CD8-positive, alpha-beta memory T cell (primary cell): Measurements from ENCODE around the gene GPR55. TPM values are rescaled to one million over a fixed set of nuclear protein-coding genes. Genes with fewer than 3 reads are reported as not detected.

ENCODE experiments used
- CTCF ChIA-PET: fragments of 350-600 bp; sonication (Branson Sonifier 250); formaldehyde crosslinking; loops from one replicate; lab custom pipeline; 2021; ENCODE audit warnings: antibody characterized with exemption; lab: Charles Lee
- POLR2A ChIA-PET: fragments of 350-600 bp; sonication (Branson Sonifier 250); formaldehyde crosslinking; loops from one replicate; lab custom pipeline; 2021; ENCODE audit warnings: antibody characterized with exemption; lab: Charles Lee
- DNase-seq, 5 donors: peaks; one replicate each; pipeline versions ENCODE4 v3.0.0 to v3.0.0-alpha.2; 2020 to 2022; ENCODE audit warnings: mixed read lengths in 1 of 5
- H3K27ac ChIP-seq: one replicate; pipeline ENCODE4 v1.7.0; 2013; ENCODE audit warnings: low read depth, mild to moderate bottlenecking, low read length, moderate library complexity
- H3K27me3 ChIP-seq: 2 replicates; pipeline ENCODE4 v1.7.0; 2013; ENCODE audit warnings: low read length, mild to moderate bottlenecking; ENCODE audit not compliant: insufficient read depth, poor library complexity, severe bottlenecking
- H3K36me3 ChIP-seq: 2 replicates; pipeline ENCODE4 v1.7.0; 2013; ENCODE audit warnings: mild to moderate bottlenecking, low read length, moderate library complexity; ENCODE audit not compliant: insufficient read depth
- H3K4me1 ChIP-seq: 2 replicates; pipeline ENCODE4 v1.7.0; 2013; ENCODE audit warnings: mild to moderate bottlenecking, low read length, moderate library complexity; ENCODE audit not compliant: insufficient read depth
- H3K4me3 ChIP-seq: 2 replicates; pipeline ENCODE4 v1.7.0; 2013; ENCODE audit warnings: mild to moderate bottlenecking, low read length
- H3K9me3 ChIP-seq: 2 replicates; pipeline ENCODE4 v1.7.0; 2013; ENCODE audit warnings: mild to moderate bottlenecking, low read length
- H3K27ac Mint-ChIP-seq, 8 donors: one replicate each; pipeline ENCODE4 v1.8.0; 2020 to 2021; ENCODE audit warnings: mixed read lengths in 8 of 8, mild to moderate bottlenecking in 6 of 8, inconsistent platforms in 3 of 8, moderate library complexity in 3 of 8
- H3K27me3 Mint-ChIP-seq, 2 donors: one replicate each; pipeline ENCODE4 v1.8.0; 2020 to 2021; ENCODE audit warnings: mixed read lengths in 2 of 2, mild to moderate bottlenecking in 1 of 2, moderate library complexity in 1 of 2
- H3K36me3 Mint-ChIP-seq, 3 donors: one replicate each; pipeline ENCODE4 v1.8.0; 2020 to 2021; ENCODE audit warnings: mixed read lengths in 3 of 3, inconsistent platforms in 1 of 3, mild to moderate bottlenecking in 1 of 3
- H3K4me1 Mint-ChIP-seq, 3 donors: one replicate each; pipeline ENCODE4 v1.8.0; 2020 to 2021; ENCODE audit warnings: mixed read lengths in 3 of 3, inconsistent platforms in 1 of 3, mild to moderate bottlenecking in 1 of 3
- H3K4me3 Mint-ChIP-seq, 7 donors: one replicate each; pipeline ENCODE4 v1.8.0; 2020 to 2021; ENCODE audit warnings: mixed read lengths in 7 of 7, mild to moderate bottlenecking in 6 of 7, moderate library complexity in 4 of 7, inconsistent platforms in 2 of 7
- H3K9me3 Mint-ChIP-seq, 5 donors: one replicate each; pipeline ENCODE4 v1.8.0; 2020 to 2022; ENCODE audit warnings: mixed read lengths in 5 of 5, mild to moderate bottlenecking in 3 of 5, moderate library complexity in 2 of 5, inconsistent platforms in 1 of 5
- polyA plus RNA-seq: library from polyadenylated mRNA; unstranded; fragments of 300-500 nt; fragmentation: Illumina TruSeq; gene quantifications from one replicate; pipeline ENCODE4 v1.2.3, GENCODE V29; 2021
- total RNA-seq, 2 experiments: library from RNA; stranded (reverse); gene quantifications; one replicate each; pipeline ENCODE4 v1.2.3, GENCODE V29; 2021

GPR55 gene
- total and polyA plus RNA-seq, 3 experiments from 2014 or later: 3.5 to 11.6 (median 11.1) TPM

DNA sequence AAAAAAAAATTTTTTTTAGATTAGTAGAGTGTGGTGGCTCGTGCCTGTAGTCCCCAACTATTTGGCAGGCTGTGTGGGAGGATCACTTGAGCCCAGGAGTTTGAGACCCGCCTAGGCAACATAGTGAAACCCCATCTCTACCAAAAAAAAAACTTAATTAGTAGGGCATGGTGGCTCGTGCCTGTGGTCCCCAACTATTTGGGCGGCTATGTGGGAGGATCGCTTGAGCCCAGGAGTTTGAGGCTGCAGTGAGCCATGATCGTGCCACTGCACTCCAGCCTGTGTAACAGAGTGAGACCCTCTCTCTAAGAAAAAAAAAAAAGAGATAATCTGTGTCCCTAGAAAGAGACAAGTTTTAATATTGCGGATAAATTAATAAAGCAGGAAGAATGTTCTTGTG, 8.8 kb downstream of the GPR55 start:
- Histone ChIP-seq H3K9me3 (no peaks in the 10 kb centered on the region), H3K4me1 (no peaks in the 10 kb centered on the region), H3K36me3 (no peaks in the 10 kb centered on the region), H3K27me3 (no peaks in the 10 kb centered on the region), H3K4me3 (no peak overlapping the region), H3K27ac (no peak overlapping the region)
- DNase-seq: no peak
- H3K27ac Mint-ChIP-seq: peak overlapping the region in 1 of 8 donors; percentile 26
- H3K36me3 Mint-ChIP-seq: peaks cover 3 to 9% (median 5%) of the 10 kb centered on the region in 3 donors
- peaks cover 20 to 74% (median 57%) of the 10 kb centered on the region in 3 donors for H3K4me1 Mint-ChIP-seq
- H3K9me3 Mint-ChIP-seq: no peaks in the 10 kb centered on the region
- ChIA-PET CTCF (no interaction called here), POLR2A (no interaction called here)
- H3K27me3 Mint-ChIP-seq: peaks cover 11 to 30% of the 10 kb centered on the region in 2 donors
- peak overlapping the region in 4 of 7 donors; percentile 27 to 44 (median 31) for H3K4me3 Mint-ChIP-seq

GRCh38 chr2:230915319-230915718, 9.7 kb downstream of the GPR55 start:
- peak overlapping the region in 1 of 7 donors; percentile 27 for H3K4me3 Mint-ChIP-seq
- no peak overlapping the region for H3K4me3 ChIP-seq
- ChIA-PET POLR2A (no interaction called here), CTCF (no interaction called here)
- H3K4me1 ChIP-seq: no peaks in the 10 kb centered on the region
- no peaks in the 10 kb centered on the region for H3K9me3 Mint-ChIP-seq
- peaks cover 11 to 30% of the 10 kb centered on the region in 2 donors for H3K27me3 Mint-ChIP-seq
- H3K9me3 ChIP-seq: no peaks in the 10 kb centered on the region
- H3K27ac Mint-ChIP-seq: peak overlapping the region in 1 of 8 donors; percentile 1
- peaks cover 12 to 76% (median 56%) of the 10 kb centered on the region in 3 donors for H3K4me1 Mint-ChIP-seq
- DNase-seq: no peak
- peaks cover 3 to 14% (median 9%) of the 10 kb centered on the region in 3 donors for H3K36me3 Mint-ChIP-seq
- no peak overlapping the region for H3K27ac ChIP-seq
- H3K36me3 ChIP-seq: no peaks in the 10 kb centered on the region
- H3K27me3 ChIP-seq: no peaks in the 10 kb centered on the region

DNA sequence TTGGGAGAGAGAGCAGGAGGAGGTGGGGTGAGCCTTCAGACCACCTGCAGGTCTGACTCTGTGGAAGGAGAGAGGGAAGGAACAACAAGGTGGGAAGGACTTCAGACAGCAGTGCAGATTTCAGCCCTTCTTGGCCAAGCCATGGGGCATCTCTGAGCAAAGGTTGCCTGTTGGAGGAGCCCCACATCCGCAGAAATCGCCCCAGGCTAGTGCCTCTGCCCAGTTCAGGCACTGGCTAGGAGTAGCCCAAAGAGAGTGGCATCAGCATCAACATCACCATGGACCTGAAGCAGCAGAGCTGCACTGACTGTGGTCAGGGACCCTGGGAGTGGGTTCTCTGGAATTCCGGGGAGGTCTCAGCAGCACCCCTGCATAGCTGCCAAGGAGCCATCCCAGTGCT, 10.2 kb downstream of the GPR55 start:
- CTCF ChIA-PET: no interaction called here
- peak overlapping the region in 1 of 7 donors; percentile 46 for H3K4me3 Mint-ChIP-seq
- H3K27ac ChIP-seq: no peak overlapping the region
- peaks cover 11 to 27% of the 10 kb centered on the region in 2 donors for H3K27me3 Mint-ChIP-seq
- H3K27me3 ChIP-seq: no peaks in the 10 kb centered on the region
- H3K36me3 ChIP-seq: no peaks in the 10 kb centered on the region
- H3K4me1 Mint-ChIP-seq: peaks cover 10 to 75% (median 52%) of the 10 kb centered on the region in 3 donors
- peaks cover 3 to 19% (median 9%) of the 10 kb centered on the region in 3 donors for H3K36me3 Mint-ChIP-seq
- no peak overlapping the region for H3K4me3 ChIP-seq
- H3K4me1 ChIP-seq: no peaks in the 10 kb centered on the region
- no peaks in the 10 kb centered on the region for H3K9me3 ChIP-seq
- H3K27ac Mint-ChIP-seq: peak overlapping the region in 2 of 8 donors; percentile 56 to 61
- no peaks in the 10 kb centered on the region for H3K9me3 Mint-ChIP-seq
- POLR2A ChIA-PET: no interaction called here
- no peak for DNase-seq

DNA sequence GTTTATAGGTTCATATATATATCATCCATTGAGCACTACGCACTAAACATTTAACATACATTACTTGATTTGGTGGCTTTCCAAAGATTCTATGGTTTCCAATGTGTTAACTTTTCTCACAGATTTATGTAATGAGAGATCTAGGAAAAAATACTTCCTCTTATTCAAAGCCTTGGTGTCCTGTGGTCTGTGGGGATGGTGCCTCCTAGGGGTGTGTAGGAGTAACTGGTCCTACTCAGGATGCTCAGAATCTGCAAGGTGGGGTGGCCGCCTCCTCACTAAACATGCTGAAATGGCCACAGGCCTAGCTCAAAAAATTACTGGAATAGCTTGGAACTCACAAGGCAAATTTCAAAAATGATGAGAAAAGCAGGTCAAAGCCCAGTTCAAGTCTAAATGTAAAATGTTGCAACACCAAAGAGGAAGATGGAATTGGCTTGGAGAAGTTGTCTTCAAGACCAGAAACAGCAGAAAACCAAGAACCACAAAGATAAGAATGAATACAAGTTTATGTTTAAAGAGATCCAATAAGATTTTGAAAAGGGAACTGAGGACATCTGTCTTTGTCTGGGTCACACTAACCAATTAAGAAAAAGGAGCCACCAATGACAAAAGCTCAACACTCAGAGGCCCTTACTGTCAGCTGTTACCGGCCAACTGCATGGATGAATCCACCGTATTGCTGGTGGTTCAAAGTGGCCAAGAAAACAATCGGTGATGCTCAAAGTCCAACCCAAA, 11.5 kb downstream of the GPR55 start:
- peaks cover 3 to 32% (median 9%) of the 10 kb centered on the region in 3 donors for H3K36me3 Mint-ChIP-seq
- DNase-seq: peak in 2 of 5 donors; percentile 28 to 56
- peak overlapping the region in 2 of 8 donors; percentile 48 to 59 for H3K27ac Mint-ChIP-seq
- no peaks in the 10 kb centered on the region for H3K9me3 ChIP-seq
- H3K4me1 Mint-ChIP-seq: peaks cover 11 to 75% (median 53%) of the 10 kb centered on the region in 3 donors
- no peak overlapping the region for H3K27ac ChIP-seq
- H3K4me3 Mint-ChIP-seq: no peak overlapping the region
- no peaks in the 10 kb centered on the region for H3K36me3 ChIP-seq
- H3K9me3 Mint-ChIP-seq: no peaks in the 10 kb centered on the region
- no peak overlapping the region for H3K4me3 ChIP-seq
- no peaks in the 10 kb centered on the region for H3K27me3 ChIP-seq
- ChIA-PET POLR2A (no interaction called here), CTCF (interaction anchor here (0.7 to 2.4 kb wide), 11 partner anchors 8 to 74 kb away, joined by 3 to 12 read pairs (median 4); partner anchors contain the start of genes GPR55 and ITM2C)
- peaks cover 11 to 20% of the 10 kb centered on the region in 2 donors for H3K27me3 Mint-ChIP-seq
- no peaks in the 10 kb centered on the region for H3K4me1 ChIP-seq

- POLR2A ChIA-PET: no interaction called here
- H3K4me1 ChIP-seq: no peaks in the 10 kb centered on the region
- no peaks in the 10 kb centered on the region for H3K27me3 ChIP-seq
- CTCF ChIA-PET: interaction anchor here (0.8 to 2.4 kb wide), 10 partner anchors 10 to 88 kb away, joined by 3 to 12 read pairs (median 4); partner anchors contain the start of gene ITM2C
- Mint-ChIP-seq H3K27me3 (peaks cover 11 to 13% of the 10 kb centered on the region in 2 donors), H3K4me1 (peaks cover 13 to 74% (median 51%) of the 10 kb centered on the region in 3 donors), H3K4me3 (no peak overlapping the region), H3K27ac (no peak overlapping the region), H3K36me3 (peaks cover 3 to 40% (median 9%) of the 10 kb centered on the region in 3 donors), H3K9me3 (no peaks in the 10 kb centered on the region)
- no peaks in the 10 kb centered on the region for H3K9me3 ChIP-seq
- no peak for DNase-seq
- H3K36me3 ChIP-seq: no peaks in the 10 kb centered on the region
- H3K4me3 ChIP-seq: no peak overlapping the region
- H3K27ac ChIP-seq: no peak overlapping the region
Observed at GRCh38 chr2:230912724-230913123, 12.3 kb downstream of the GPR55 start.

DNA sequence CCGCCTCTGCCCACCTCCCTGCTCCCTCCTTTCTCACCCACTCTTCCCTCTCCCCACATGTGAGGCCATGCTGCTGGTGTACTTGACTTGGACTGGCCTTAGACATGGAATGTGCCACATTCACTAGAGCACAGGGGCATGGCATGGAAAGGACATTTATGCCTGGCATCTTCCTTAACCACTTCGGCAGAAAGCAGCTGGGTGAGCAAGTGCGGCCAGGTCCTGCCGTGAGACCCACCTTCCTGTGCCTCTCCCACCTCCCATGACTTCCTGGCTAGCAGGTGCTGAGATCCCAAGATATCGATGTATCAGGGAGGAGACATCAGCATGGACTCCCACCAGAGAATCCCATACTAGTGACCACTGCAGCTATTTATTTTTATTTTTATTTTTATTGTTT, 13.0 kb downstream of the GPR55 start:
- ChIA-PET POLR2A (no interaction called here), CTCF (interaction anchor here (0.8 to 2.4 kb wide), 8 partner anchors 9 to 88 kb away, joined by 3 to 12 read pairs (median 4); partner anchors contain the start of gene ITM2C)
- Mint-ChIP-seq H3K27me3 (peaks cover 11 to 13% of the 10 kb centered on the region in 2 donors), H3K4me3 (no peak overlapping the region), H3K27ac (no peak overlapping the region), H3K36me3 (peaks cover 3 to 44% (median 9%) of the 10 kb centered on the region in 3 donors), H3K4me1 (peaks cover 13 to 73% (median 51%) of the 10 kb centered on the region in 3 donors), H3K9me3 (no peaks in the 10 kb centered on the region)
- no peaks in the 10 kb centered on the region for H3K36me3 ChIP-seq
- DNase-seq: no peak
- H3K4me3 ChIP-seq: no peak overlapping the region
- H3K27ac ChIP-seq: no peak overlapping the region
- H3K9me3 ChIP-seq: no peaks in the 10 kb centered on the region
- H3K4me1 ChIP-seq: no peaks in the 10 kb centered on the region
- H3K27me3 ChIP-seq: no peaks in the 10 kb centered on the region

GRCh38 chr2:230910546-230911177, 14.4 kb downstream of the GPR55 start:
- Mint-ChIP-seq H3K9me3 (no peaks in the 10 kb centered on the region), H3K36me3 (peaks cover 3 to 49% (median 7%) of the 10 kb centered on the region in 3 donors), H3K4me1 (peaks cover 19 to 73% (median 49%) of the 10 kb centered on the region in 3 donors), H3K27me3 (peaks cover 5 to 10% of the 10 kb centered on the region in 2 donors), H3K27ac (peak overlapping the region in 2 of 8 donors; percentile 2 to 40), H3K4me3 (peak overlapping the region in 1 of 7 donors; percentile 29)
- CTCF ChIA-PET: interaction anchor here (0.6 kb wide), 1 partner anchor 77 kb away, joined by 3 read pairs; no protein-coding TSS in a partner anchor
- POLR2A ChIA-PET: no interaction called here
- no peaks in the 10 kb centered on the region for H3K36me3 ChIP-seq
- H3K27me3 ChIP-seq: no peaks in the 10 kb centered on the region
- no peak overlapping the region for H3K27ac ChIP-seq
- H3K9me3 ChIP-seq: no peaks in the 10 kb centered on the region
- no peak overlapping the region for H3K4me3 ChIP-seq
- DNase-seq: no peak
- H3K4me1 ChIP-seq: peaks cover 7% of the 10 kb centered on the region
